Peyer's patch (tissue), 4 donors: Measurements from ENCODE around the gene MAD1L1.

ENCODE experiments used
- POLR2A ChIP-seq, 2 donors: fragments of 450-650 bp; IDR thresholded peaks; one replicate each; pipeline ENCODE4 v1.5.1; 2017; ENCODE audit warnings: antibody characterized with exemption in 2 of 2, mild to moderate bottlenecking in 2 of 2, moderate library complexity in 2 of 2
- TF ChIP-seq, protein P1 (sequence below), 6 experiments: fragments of 450-650 bp in 4 of 6; fragments of 200-600 bp in 2 of 6; sonication (generic) in 1 of 6; IDR thresholded peaks; one replicate each; pipeline ENCODE4 v1.5.1; 2017 to 2019; ENCODE audit warnings: antibody characterized with exemption in 6 of 6, mild to moderate bottlenecking in 3 of 6, moderate library complexity in 1 of 6

DNA sequence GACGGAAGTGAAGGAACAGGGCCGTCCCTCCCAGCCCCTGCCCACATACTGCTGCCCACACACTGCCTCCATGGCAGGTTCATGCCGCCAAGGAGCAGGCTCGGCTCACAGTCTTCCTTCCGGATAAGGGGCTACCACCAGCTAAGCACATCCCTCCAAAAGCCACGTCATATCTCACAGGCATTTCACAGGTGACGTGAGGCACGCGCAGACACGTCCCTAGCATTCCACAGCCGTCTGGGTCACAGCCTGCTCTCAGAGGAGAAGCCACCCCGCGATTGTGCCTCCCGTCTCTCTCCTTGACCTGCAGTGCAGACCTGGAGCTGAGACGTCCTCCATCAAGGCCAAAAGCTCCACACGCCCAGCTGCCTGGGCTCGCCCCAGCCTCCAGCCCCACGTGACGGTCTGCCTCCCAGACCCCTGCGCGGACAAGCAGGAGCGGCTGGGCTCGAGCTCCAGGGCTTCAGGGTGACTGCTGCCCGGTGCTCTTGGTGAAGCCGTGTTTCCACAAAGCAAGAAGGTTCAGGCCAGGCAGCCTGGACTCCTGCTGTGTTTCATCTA lies 114.0 kb downstream of the MAD1L1 start:
- TF ChIP-seq, protein P1, sequence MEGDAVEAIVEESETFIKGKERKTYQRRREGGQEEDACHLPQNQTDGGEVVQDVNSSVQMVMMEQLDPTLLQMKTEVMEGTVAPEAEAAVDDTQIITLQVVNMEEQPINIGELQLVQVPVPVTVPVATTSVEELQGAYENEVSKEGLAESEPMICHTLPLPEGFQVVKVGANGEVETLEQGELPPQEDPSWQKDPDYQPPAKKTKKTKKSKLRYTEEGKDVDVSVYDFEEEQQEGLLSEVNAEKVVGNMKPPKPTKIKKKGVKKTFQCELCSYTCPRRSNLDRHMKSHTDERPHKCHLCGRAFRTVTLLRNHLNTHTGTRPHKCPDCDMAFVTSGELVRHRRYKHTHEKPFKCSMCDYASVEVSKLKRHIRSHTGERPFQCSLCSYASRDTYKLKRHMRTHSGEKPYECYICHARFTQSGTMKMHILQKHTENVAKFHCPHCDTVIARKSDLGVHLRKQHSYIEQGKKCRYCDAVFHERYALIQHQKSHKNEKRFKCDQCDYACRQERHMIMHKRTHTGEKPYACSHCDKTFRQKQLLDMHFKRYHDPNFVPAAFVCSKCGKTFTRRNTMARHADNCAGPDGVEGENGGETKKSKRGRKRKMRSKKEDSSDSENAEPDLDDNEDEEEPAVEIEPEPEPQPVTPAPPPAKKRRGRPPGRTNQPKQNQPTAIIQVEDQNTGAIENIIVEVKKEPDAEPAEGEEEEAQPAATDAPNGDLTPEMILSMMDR (IDR thresholded peaks at IDR 0.05) = no peak
- no peak for TF ChIP-seq POLR2A (IDR thresholded peaks at IDR 0.05)
